IPS DF 6.9 (cell line): ENCODE results near the gene TFF2.

Experiments used
- DNase-seq: peaks from one replicate; pipeline ENCODE4 v3.0.0-alpha.2; 2013; ENCODE audit warnings: low read depth, low spot score
- H3K27ac ChIP-seq: one replicate; pipeline ENCODE4 v1.5.1; 2013; ENCODE audit warnings: low read length, control low read depth
- H3K27me3 ChIP-seq: 2 replicates; pipeline ENCODE4 v1.6.1; 2013; ENCODE audit warnings: mild to moderate bottlenecking, low read length; ENCODE audit not compliant: control insufficient read depth, insufficient read depth
- H3K36me3 ChIP-seq: 2 replicates; pipeline ENCODE4 v1.6.1; 2013; ENCODE audit warnings: low read length; ENCODE audit not compliant: control insufficient read depth, insufficient read depth
- H3K4me1 ChIP-seq: 2 replicates; pipeline ENCODE4 v1.6.1; 2013; ENCODE audit warnings: low read length; ENCODE audit not compliant: control insufficient read depth, insufficient read depth
- H3K4me3 ChIP-seq: 2 replicates; pipeline ENCODE4 v1.5.1; 2013; ENCODE audit warnings: mild to moderate bottlenecking, low read length
- H3K9me3 ChIP-seq: 2 replicates; pipeline ENCODE4 v1.6.1; 2013; ENCODE audit warnings: low read length, inconsistent platforms; ENCODE audit not compliant: control insufficient read depth, insufficient read depth
- WGBS: extraction: QIAGEN DNeasy Blood & Tissue Kit; methylation state at CpG from one replicate; pipeline ENCODE4 v1.1.7; 2013; ENCODE audit warnings: mixed read lengths, missing lambda C conversion rate; ENCODE audit not compliant: insufficient read length, insufficient coverage; 5-methylcytosine and 5-hydroxymethylcytosine counted together

The TFF2 gene, protein sequence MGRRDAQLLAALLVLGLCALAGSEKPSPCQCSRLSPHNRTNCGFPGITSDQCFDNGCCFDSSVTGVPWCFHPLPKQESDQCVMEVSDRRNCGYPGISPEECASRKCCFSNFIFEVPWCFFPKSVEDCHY

DNA sequence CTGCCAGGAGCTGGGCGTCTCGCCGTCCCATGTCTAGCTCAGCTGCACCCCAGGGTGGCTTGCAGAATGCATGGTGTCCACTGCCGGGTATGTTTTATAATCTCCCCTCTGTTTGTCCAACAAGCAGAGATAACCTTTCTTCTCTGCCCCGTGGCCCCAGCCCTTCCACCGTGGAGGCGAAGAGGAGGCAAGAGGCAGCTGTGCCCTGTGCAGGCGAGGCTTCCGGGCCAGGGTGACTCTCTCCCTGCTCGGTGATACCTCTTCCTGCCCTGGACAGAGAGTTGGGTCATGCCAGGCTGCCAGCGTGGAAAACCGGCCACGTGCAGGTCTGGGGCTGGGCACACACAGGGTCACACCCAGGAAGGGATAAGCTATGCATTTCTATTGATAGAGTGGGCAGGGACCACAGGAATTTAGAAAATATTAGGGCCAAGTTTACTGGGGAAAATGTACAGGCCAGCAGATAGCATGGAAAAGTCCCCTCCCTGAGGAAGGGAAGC, at the start of gene TFF2:
Gene TFF2, minus strand, starts transcription at position 68 of the 500 bp plus-strand sequence. Its CDS starts 37 bp downstream, at position 31.
- Histone ChIP-seq H3K9me3 (no peaks in the 10 kb centered on the region), H3K36me3 (no peaks in the 10 kb centered on the region), H3K4me3 (no peak within 1 kb of the TSS), H3K27me3 (no peaks in the 10 kb centered on the region), H3K27ac (no peak within 1 kb of the TSS), H3K4me1 (no peaks in the 10 kb centered on the region)
- no CpG with 5 or more reads among the region's 13 CpGs for WGBS
- DNase-seq = no peak

DNA sequence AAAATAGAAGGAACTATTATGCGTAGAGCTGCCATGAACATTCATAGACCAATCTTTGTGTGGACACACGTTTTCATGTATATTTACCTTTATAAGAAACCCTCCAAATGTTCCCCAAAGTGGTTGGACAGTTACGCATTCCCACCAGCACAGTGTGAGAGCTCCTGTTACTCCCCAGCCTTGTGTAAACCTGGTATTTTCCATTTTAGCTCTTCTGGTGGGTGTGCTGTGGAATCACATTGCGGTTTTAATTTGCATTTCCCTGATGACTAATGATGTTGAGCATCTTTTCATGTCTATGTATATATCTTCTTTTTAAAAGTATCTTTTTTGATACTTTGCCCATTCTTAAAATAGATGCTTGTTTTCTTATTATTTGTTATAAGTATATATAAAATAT, 49.7 kb upstream of the TFF2 start:
- Histone ChIP-seq H3K36me3 (no peaks in the 10 kb centered on the region), H3K4me3 (no peak overlapping the region), H3K4me1 (no peaks in the 10 kb centered on the region), H3K27ac (no peak overlapping the region), H3K9me3 (no peaks in the 10 kb centered on the region), H3K27me3 (no peaks in the 10 kb centered on the region)
- no CpG with 5 or more reads among the region's 4 CpGs for WGBS
- DNase-seq = no peak

DNA sequence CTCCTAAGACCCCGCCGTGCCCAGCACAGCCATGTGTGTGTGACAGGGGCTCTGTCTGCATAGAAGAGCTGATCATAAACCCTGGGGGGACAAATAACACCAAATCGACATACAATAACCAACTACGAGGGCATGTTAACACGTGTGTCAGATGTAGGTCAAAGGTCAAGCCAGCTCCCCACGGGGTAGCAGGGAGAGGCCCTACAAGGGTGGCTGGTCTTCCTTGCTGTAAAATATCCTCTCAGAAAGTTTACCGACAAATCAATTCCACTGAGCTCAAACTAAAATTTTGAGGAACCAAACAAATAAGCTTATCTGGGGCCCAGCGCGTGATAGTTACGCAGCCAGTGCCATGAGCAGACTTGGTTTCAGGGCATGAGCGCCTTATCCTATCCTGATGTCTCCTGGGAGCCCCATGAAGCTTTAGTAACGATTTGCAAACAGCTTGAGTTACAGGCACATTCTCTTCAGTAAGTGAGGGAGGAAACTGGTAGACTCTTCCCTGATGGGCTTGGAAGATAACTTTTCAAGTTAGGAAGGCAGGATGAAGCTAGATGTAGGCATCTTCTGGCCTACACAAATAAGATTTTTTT, 47.7 kb upstream of the TFF2 start:
- Histone ChIP-seq H3K9me3 (no peaks in the 10 kb centered on the region), H3K4me1 (no peaks in the 10 kb centered on the region), H3K27ac (no peak overlapping the region), H3K36me3 (no peaks in the 10 kb centered on the region), H3K27me3 (no peaks in the 10 kb centered on the region), H3K4me3 (no peak overlapping the region)
- WGBS = no CpG with 5 or more reads among the region's 12 CpGs
- no peak for DNase-seq

- Histone ChIP-seq H3K27me3 (no peaks in the 10 kb centered on the region), H3K9me3 (no peaks in the 10 kb centered on the region), H3K4me1 (no peaks in the 10 kb centered on the region), H3K27ac (no peak overlapping the region), H3K4me3 (no peak overlapping the region), H3K36me3 (no peaks in the 10 kb centered on the region)
- no peak for DNase-seq
- no CpG with 5 or more reads among the region's 14 CpGs for WGBS
Observed at GRCh38 chr21:42397746-42398394, 47.1 kb upstream of the TFF2 start.

- no peak for DNase-seq
- H3K27me3 ChIP-seq = no peaks in the 10 kb centered on the region
Observed at GRCh38 chr21:42396799-42397745, 46.3 kb upstream of the TFF2 start.

DNA sequence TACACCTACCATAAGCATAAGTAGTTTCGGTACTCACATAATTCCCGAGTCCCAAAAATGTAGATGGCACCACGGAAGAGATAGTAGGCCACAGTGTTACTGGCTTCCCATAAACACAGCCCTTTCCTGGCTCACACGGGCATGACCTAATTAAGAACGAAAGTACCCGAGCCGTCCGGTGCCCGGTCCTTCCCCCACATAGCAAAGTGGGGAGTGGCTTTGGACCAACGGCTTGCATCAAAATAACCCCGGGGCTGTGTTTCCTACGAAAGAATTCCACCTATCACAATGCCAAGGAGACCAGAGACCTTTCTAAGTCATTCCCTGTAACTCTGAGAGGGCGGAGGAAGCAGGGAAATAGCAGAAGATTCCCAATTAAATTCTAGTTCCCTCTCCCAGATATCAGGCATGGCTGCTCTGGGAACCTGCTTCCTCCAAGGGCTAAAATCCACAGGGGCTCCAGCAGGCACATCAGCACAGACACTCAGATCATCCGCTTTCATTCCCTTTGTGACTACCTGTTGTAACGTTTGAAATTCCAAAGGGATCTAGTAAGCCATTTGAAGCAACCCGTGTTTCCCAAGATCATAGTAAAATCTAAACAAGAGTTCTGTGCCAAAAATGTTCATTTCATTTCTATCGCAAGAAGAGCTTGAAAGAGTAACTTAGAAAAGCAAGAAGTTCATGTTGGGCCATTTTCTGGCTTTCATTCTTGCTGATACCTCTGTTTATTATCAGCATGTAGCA, 45.3 kb upstream of the TFF2 start, which contains the start of gene TMPRSS3:
Gene TMPRSS3, minus strand, starts transcription at position 148 of the 747 bp plus-strand sequence. CDS start 635 bp downstream, outside the sequence.
- WGBS = no CpG with 5 or more reads among the region's 17 CpGs
- no peaks in the 10 kb centered on the region for H3K27me3 ChIP-seq
- no peak for DNase-seq
- H3K4me3 ChIP-seq = no peak within 1 kb of the TSS
- H3K27ac ChIP-seq = no peak within 1 kb of the TSS
- H3K9me3 ChIP-seq = no peaks in the 10 kb centered on the region
- H3K4me1 ChIP-seq = no peaks in the 10 kb centered on the region
- no peaks in the 10 kb centered on the region for H3K36me3 ChIP-seq

More at GRCh38 chr21:42396799-42397745, 46.3 kb upstream of the TFF2 start:
- WGBS = no CpG with 5 or more reads among the region's 19 CpGs
- Histone ChIP-seq H3K27ac (no peak overlapping the region), H3K36me3 (no peaks in the 10 kb centered on the region), H3K4me1 (no peaks in the 10 kb centered on the region), H3K9me3 (no peaks in the 10 kb centered on the region), H3K4me3 (no peak overlapping the region)

DNA sequence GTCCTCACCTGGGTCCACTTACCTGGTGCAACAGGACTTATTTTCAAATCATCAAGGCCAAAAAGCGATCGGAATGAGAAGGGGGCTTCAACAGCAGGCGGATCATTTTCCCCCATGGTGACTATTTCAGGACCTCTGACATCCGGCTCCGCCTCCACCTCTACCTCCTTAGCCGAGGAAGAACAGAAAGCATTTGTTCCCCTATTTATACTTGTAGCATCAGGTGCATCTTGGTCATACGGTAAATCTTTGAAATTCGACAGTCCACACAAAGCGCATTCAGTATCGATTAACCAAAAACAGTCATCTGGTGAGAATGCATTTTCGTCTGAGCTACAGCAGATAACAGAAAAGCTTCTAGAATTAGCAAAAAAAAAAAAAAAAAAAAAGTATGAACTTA, 44.5 kb upstream of the TFF2 start:
- Histone ChIP-seq H3K9me3 (no peaks in the 10 kb centered on the region), H3K4me3 (no peak overlapping the region), H3K27ac (no peak overlapping the region), H3K27me3 (no peaks in the 10 kb centered on the region), H3K4me1 (no peaks in the 10 kb centered on the region), H3K36me3 (no peaks in the 10 kb centered on the region)
- WGBS = no CpG with 5 or more reads among the region's 11 CpGs
- DNase-seq = no peak

GRCh38 chr21:42393443-42393950, 42.7 kb upstream of the TFF2 start:
- Histone ChIP-seq H3K4me1 (peaks cover 9% of the 10 kb centered on the region; the same call in 1 of the 2 replicates), H3K9me3 (no peaks in the 10 kb centered on the region), H3K27me3 (no peaks in the 10 kb centered on the region), H3K4me3 (no peak overlapping the region), H3K27ac (no peak overlapping the region), H3K36me3 (no peaks in the 10 kb centered on the region)
- DNase-seq = no peak
- no CpG with 5 or more reads among the region's 8 CpGs for WGBS

DNA sequence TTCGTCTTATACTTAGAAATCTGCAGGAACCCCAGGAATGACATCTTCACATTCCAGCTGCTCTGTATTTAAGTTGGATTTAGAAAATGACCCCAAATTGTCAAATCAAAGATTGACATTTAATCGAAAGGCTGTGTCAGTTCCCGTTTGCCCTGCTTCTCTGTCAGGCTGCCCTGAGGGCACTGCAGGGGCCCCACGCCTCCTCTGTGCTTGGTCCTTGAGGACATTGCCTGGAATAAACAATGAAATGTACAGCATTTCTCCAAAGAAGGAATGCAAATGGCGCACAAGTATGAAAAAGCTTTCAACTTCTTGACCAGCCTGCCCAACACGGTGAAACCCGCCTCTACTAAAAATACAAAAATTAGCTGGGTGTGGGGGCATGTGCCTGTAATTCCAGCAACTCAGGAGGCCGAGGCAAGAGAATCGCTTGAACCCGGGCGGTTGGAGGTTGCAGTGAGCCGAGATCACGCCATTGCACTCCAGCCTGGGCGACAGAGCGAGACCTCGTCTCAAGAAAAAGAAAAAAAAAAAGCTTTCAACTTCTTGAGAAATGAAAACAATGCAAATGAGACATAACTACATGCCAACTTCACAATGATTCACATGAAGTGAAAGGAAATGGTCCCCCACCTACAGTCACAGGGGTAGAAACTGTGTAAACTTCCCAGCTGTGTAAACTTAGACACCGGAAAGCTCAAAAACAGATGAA, 42.1 kb upstream of the TFF2 start:
- H3K27ac ChIP-seq = no peak overlapping the region
- WGBS = no CpG with 5 or more reads among the region's 17 CpGs
- DNase-seq = no peak

More for the DNA sequence above, 42.1 kb upstream of the TFF2 start:
- no peak overlapping the region for H3K4me3 ChIP-seq
- H3K4me1 ChIP-seq = peaks cover 9% of the 10 kb centered on the region; the same call in 1 of the 2 replicates
- no peaks in the 10 kb centered on the region for H3K36me3 ChIP-seq
- H3K9me3 ChIP-seq = no peaks in the 10 kb centered on the region
- H3K27me3 ChIP-seq = no peaks in the 10 kb centered on the region
